NCI-H1694 (cell line): ENCODE results near the gene FBXL16.

Experiments used
- DNase-seq: peaks from one replicate; lab custom pipeline; 2025; lab: John Stamatoyannopoulos, UW

The FBXL16 gene

GRCh38 chr16:722835-723633, 17.4 kb upstream of the FBXL16 start:
- DNase-seq, result no peak

- no peak for DNase-seq
These were observed 16.4 kb upstream of the FBXL16 start for GRCh38 chr16:721765-722540.

GRCh38 chr16:720990-721764, 15.6 kb upstream of the FBXL16 start, which contains the start of gene ANTKMT:
TSS of gene ANTKMT (plus strand) at chr16:721146. CDS start at chr16:721275, 129 bp downstream.
- no peak for DNase-seq

GRCh38 chr16:720447-720989, 14.9 kb upstream of the FBXL16 start:
- DNase-seq, result peak; percentile 73

- DNase-seq, result no peak
These were observed 14.3 kb upstream of the FBXL16 start for GRCh38 chr16:719815-720446.

- DNase-seq, result no peak
These were observed 13.3 kb upstream of the FBXL16 start for GRCh38 chr16:718922-719321.

GRCh38 chr16:718389-718788, 12.8 kb upstream of the FBXL16 start:
- no peak for DNase-seq

- DNase-seq, result no peak
These were observed 12.0 kb upstream of the FBXL16 start for GRCh38 chr16:717450-718245.

- no peak for DNase-seq
These were observed 11.2 kb upstream of the FBXL16 start for GRCh38 chr16:716768-717325.

- DNase-seq, result no peak
These were observed 10.6 kb upstream of the FBXL16 start for GRCh38 chr16:716200-716568.

- DNase-seq, result no peak
These were observed 10.0 kb upstream of the FBXL16 start for GRCh38 chr16:715477-716199.

GRCh38 chr16:714558-715476, 9.2 kb upstream of the FBXL16 start, which contains the start of gene METRN:
TSS of gene METRN (plus strand) at chr16:715118. CDS start at chr16:715290, 172 bp downstream.
- DNase-seq, result peak; percentile 30

GRCh38 chr16:714079-714478, 8.5 kb upstream of the FBXL16 start:
- no peak for DNase-seq

GRCh38 chr16:712740-713250, 7.2 kb upstream of the FBXL16 start:
- peak; percentile 44 for DNase-seq

- DNase-seq, result no peak
These were observed 6.1 kb upstream of the FBXL16 start for GRCh38 chr16:711548-712320.

- no peak for DNase-seq
These were observed 5.5 kb upstream of the FBXL16 start for GRCh38 chr16:711084-711483.

GRCh38 chr16:710500-711075, 5.0 kb upstream of the FBXL16 start:
- DNase-seq, result no peak
